Common myeloid progenitor, CD34-positive (primary cell): ENCODE results near the gene CCDC9.

Experiments
- CTCF ChIA-PET: fragments of 350-600 bp; sonication (Branson Sonifier 250); formaldehyde crosslinking; loops from one replicate; lab custom pipeline; 2021; ENCODE audit warnings: antibody characterized with exemption; lab: Charles Lee
- POLR2A ChIA-PET: fragments of 350-600 bp; sonication (Branson Sonifier 250); formaldehyde crosslinking; loops from one replicate; lab custom pipeline; 2021; ENCODE audit warnings: antibody characterized with exemption; lab: Charles Lee
- DNase-seq, 3 donors: peaks; one replicate each; pipeline versions ENCODE4 v3.0.0 to v3.0.0-alpha.2; 2013
- H3K27ac ChIP-seq, 2 experiments: 1 replicate in 1 of 2; 2 replicates in 1 of 2; pipeline ENCODE4 v1.7.0; 2013; ENCODE audit warnings: inconsistent platforms in 2 of 2, low read length in 2 of 2, mild to moderate bottlenecking in 2 of 2, low read depth in 1 of 2, moderate library complexity in 1 of 2; ENCODE audit not compliant: severe bottlenecking in 2 of 2, insufficient read depth in 1 of 2, poor library complexity in 1 of 2
- H3K27me3 ChIP-seq, 5 experiments: replicated peaks in 2 of 5; 1 replicate in 3 of 5; 2 replicates in 2 of 5; pipeline versions ENCODE4 v1.6.1 to v1.7.0; 2013; ENCODE audit warnings: low read length in 4 of 5, mild to moderate bottlenecking in 2 of 5, moderate library complexity in 2 of 5, inconsistent platforms in 1 of 5; ENCODE audit not compliant: insufficient read depth in 5 of 5, control insufficient read depth in 4 of 5
- H3K36me3 ChIP-seq, 4 experiments: 1 replicate in 2 of 4; 2 replicates in 2 of 4; pipeline versions ENCODE4 v1.6.1 to v1.7.0; 2013; ENCODE audit warnings: low read length in 3 of 4, control low read depth in 1 of 4, mild to moderate bottlenecking in 1 of 4; ENCODE audit not compliant: control insufficient read depth in 4 of 4, insufficient read depth in 4 of 4
- H3K4me1 ChIP-seq, 4 experiments: 1 replicate in 3 of 4; 2 replicates in 1 of 4; pipeline versions ENCODE4 v1.6.1 to v1.7.1; 2013; ENCODE audit warnings: low read length in 3 of 4, mild to moderate bottlenecking in 3 of 4, control low read depth in 1 of 4, inconsistent platforms in 1 of 4, moderate library complexity in 1 of 4; ENCODE audit not compliant: control insufficient read depth in 4 of 4, insufficient read depth in 4 of 4; ENCODE audit errors: control extremely low read depth in 1 of 4
- H3K4me3 ChIP-seq, 7 experiments: 1 replicate in 4 of 7; 2 replicates in 3 of 7; pipeline versions ENCODE4 v1.5.1 to v1.7.0; 2013; ENCODE audit warnings: mild to moderate bottlenecking in 7 of 7, low read length in 6 of 7, moderate library complexity in 6 of 7, inconsistent platforms in 2 of 7, low read depth in 2 of 7, control low read depth in 1 of 7; ENCODE audit not compliant: insufficient read depth in 4 of 7, control insufficient read depth in 1 of 7; ENCODE audit errors: extremely low read depth in 1 of 7
- H3K9me3 ChIP-seq, 5 experiments: 1 replicate in 4 of 5; 2 replicates in 1 of 5; pipeline versions ENCODE4 v1.6.1 to v1.7.1; 2013; ENCODE audit warnings: low read length in 4 of 5, mild to moderate bottlenecking in 2 of 5, inconsistent platforms in 1 of 5, low read depth in 1 of 5, moderate library complexity in 1 of 5; ENCODE audit not compliant: control insufficient read depth in 4 of 5, insufficient read depth in 2 of 5; ENCODE audit errors: control extremely low read depth in 1 of 5
- WGBS: methylation state at CpG from one replicate; pipeline ENCODE4 v1.1.5; 2013; ENCODE audit not compliant: insufficient coverage; 5-methylcytosine and 5-hydroxymethylcytosine counted together

The CCDC9 gene

DNA sequence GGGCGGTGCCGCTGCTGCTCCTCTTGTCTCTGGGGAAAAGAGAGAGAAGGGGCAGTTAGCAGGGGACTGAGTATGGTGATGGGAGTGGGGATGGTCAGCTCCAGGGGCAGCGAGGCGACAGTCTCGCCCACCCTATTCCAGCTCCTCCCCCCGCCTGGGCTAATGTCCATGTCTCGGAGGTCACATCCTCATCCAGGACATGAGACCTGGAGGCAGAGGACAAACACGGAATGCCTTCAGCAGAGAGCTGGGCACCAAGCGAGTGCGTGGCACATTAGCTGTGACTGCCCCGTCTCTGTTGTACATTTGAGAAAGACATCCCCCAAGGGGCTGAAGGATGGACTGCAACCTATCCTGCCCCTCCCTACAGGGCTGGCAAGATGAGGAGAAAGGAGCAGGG is 34.4 kb upstream of the CCDC9 start:
- 94% methylated on average over 8 of the region's 11 CpGs for WGBS
- H3K4me1 ChIP-seq = peaks cover 5 to 15% (median 13%) of the 10 kb centered on the region in 4 experiments
- H3K9me3 ChIP-seq = no peaks in the 10 kb centered on the region
- no peak for DNase-seq
- H3K27ac ChIP-seq = no peak overlapping the region
- ChIA-PET CTCF (interaction anchor here (7.0 kb wide), 1 partner anchor 10 kb away, joined by 78 read pairs; no protein-coding TSS in a partner anchor), POLR2A (no interaction called here)
- H3K36me3 ChIP-seq = peaks cover 0 to 4% (median 0%) of the 10 kb centered on the region in 4 experiments
- H3K4me3 ChIP-seq = no peak overlapping the region
- H3K27me3 ChIP-seq = no peaks in the 10 kb centered on the region

DNA sequence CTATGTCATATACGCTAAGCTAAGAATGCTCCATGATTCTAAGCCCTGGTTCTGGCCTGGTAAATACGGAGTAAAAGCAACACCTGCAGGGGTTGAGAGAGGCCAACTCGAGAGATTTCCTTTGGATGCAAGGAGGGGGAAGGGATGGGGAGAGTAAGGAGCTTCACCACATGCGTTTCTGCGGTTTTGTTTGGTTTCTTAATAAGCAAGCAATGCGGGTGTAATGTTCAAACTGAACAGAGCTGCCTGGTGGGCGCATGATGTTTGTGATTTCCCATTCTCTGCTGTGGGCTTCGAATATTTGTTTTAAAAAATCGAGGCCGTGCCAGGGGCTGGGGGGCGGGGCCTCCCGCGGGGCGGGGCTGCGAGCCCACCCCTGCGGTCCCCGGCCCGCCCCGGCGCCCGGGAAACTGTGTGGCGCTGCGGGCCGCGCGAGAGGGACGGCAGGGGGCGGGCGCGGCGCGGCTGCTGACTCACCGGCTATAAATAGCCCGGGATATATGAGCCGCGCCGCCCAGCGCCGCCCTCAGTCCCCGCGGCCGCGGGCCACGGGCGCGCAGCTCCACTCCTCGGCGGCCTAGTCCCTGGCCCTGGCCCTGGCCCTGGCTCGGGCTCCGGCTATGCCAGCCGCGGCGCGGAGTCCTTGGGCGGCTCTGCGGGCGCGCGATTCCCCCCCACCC is 30.4 kb upstream of the CCDC9 start:
- 2% methylated on average over 48 of the region's 59 CpGs for WGBS
- CTCF ChIA-PET = interaction anchor here (0.6 to 7.0 kb wide), 10 partner anchors 10 to 89 kb away, joined by 3 to 78 read pairs (median 4); partner anchors contain the start of gene CCDC9
- peak overlapping the region in 1 of 2 experiments; percentile 83 for H3K27ac ChIP-seq
- peaks cover 0 to 4% (median 0%) of the 10 kb centered on the region in 4 experiments for H3K36me3 ChIP-seq
- H3K9me3 ChIP-seq = no peaks in the 10 kb centered on the region
- POLR2A ChIA-PET = interaction anchor here (0.5 to 3.6 kb wide), 17 partner anchors 9 to 1748 kb away, joined by 3 to 54 read pairs (median 4); partner anchors contain the start of genes CCDC9, SAE1 and ZC3H4
- H3K4me3 ChIP-seq = peak overlapping the region in 6 of 7 experiments; percentile 23 to 80 (median 62)
- peaks cover 5 to 52% (median 49%) of the 10 kb centered on the region in 4 experiments for H3K4me1 ChIP-seq
- DNase-seq = peak; percentile 87 to 93 (median 93)
- H3K27me3 ChIP-seq = peaks cover 0 to 30% (median 8%) of the 10 kb centered on the region in 5 experiments

DNA sequence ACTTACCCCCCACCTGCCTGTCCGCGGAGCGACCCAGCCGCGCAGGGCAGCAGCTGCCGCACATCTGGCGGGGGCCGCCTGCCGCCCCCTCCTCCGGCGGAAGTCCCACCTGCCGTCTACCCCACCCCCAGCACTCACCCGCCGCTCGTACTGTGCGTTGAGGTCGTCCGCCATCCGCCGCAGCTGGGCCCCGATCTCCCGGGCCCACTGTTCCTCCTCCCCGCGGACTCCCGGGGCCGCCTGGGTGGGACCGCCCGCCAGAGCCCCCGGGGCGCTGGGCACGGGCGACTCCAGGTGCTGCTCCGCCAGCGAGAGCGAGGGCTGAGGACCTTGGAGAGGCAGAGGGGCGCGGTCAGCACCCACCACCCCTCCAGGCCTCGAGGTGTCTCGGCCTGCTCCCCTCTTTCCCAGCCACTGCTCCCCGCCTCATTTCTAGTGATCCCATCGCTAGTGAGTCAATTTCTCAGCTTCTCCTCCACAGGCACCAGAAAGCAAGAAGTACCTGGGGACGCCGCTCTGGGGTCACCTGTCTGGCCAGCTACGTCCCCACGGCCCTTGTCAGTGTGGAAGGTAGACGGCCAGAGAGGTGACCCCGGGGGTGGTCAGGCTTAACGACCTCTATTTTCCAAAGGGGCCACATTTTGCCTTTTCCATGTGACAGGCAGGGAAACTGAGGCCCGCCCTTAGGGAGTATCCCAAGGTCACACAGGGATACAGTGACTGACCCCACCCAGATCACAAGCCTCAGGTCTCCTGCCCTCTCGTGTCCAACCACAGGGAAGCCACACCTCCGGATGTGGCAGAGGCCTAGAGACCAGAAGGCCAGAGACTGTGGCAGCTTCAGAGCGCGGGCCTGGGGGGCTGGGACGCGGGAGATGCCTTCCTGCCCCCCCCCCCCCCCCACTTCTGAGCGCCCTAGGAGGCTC is 29.6 kb upstream of the CCDC9 start:
- Histone ChIP-seq H3K4me3 (peak overlapping the region; percentile 23 to 80 (median 61)), H3K27me3 (peaks cover 0 to 34% (median 11%) of the 10 kb centered on the region in 5 experiments), H3K36me3 (peaks cover 0 to 3% (median 0%) of the 10 kb centered on the region in 4 experiments), H3K27ac (peak overlapping the region in 1 of 2 experiments; percentile 83), H3K4me1 (peaks cover 5 to 57% (median 55%) of the 10 kb centered on the region in 4 experiments), H3K9me3 (no peaks in the 10 kb centered on the region)
- POLR2A ChIA-PET = interaction anchor here (0.9 to 3.6 kb wide), 11 partner anchors 9 to 202 kb away, joined by 3 to 54 read pairs (median 5); partner anchors contain the start of genes CCDC9 and ZC3H4
- CTCF ChIA-PET = interaction anchor here (1.0 to 7.0 kb wide), 7 partner anchors 10 to 76 kb away, joined by 3 to 78 read pairs (median 6); partner anchors contain the start of gene CCDC9
- peak in 2 of 3 donors; percentile 68 to 77 for DNase-seq
- WGBS = 3% methylated on average over 31 of the region's 56 CpGs

DNA sequence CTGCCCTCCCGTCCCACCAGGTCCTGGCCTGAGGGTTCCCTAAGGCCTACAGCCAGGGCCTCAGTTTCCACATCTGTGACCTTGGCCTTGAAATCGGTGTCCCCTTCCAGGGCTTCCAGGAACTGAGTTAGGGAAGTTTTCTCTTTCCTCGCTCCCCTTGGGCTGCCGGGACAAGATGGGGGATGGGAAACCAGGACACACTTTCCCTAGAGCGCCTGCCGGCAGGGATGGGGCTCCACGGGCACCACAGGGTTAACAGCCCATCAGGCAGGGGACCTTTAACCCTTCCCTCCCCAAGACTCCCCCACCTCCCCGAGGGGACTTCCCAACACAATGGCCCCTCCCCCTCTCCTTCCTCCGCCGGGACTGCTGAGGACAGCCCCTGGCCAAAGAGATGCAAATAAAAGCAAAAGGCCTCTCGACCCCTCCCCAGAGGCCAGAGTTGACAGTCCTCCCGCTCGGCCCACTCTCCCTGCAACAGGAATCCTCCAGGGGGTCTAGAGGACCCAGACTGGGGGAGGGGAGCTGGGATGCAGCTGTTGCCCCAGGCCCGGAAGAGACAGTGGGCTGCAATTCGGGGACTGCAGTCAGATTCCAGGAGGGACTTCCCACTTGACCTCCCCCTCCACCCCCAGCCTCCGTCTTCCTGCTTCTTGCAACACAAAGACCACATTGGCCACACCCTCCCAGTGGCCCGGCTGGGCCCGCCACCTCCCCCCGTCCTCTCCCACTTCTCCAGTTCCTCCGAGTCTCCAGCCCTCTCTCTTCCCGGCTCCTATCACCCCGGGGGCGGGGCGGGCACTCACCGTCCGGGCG is 28.8 kb upstream of the CCDC9 start:
- peak in 2 of 3 donors; percentile 68 to 71 for DNase-seq
- Histone ChIP-seq H3K27ac (peak overlapping the region in 1 of 2 experiments; percentile 83), H3K27me3 (peaks cover 0 to 38% (median 13%) of the 10 kb centered on the region in 5 experiments), H3K4me3 (peak overlapping the region in 4 of 7 experiments; percentile 61 to 80 (median 64)), H3K4me1 (peaks cover 5 to 64% (median 60%) of the 10 kb centered on the region in 4 experiments), H3K9me3 (no peaks in the 10 kb centered on the region), H3K36me3 (no peaks in the 10 kb centered on the region)
- CTCF ChIA-PET = interaction anchor here (1.0 to 7.0 kb wide), 4 partner anchors 16 to 77 kb away, joined by 3 to 78 read pairs (median 22); partner anchors contain the start of gene CCDC9
- POLR2A ChIA-PET = interaction anchor here (0.8 to 3.6 kb wide), 4 partner anchors 12 to 29 kb away, joined by 4 to 54 read pairs (median 15); partner anchors contain the start of gene CCDC9
- WGBS = 0% methylated on average over 19 of the region's 27 CpGs

DNA sequence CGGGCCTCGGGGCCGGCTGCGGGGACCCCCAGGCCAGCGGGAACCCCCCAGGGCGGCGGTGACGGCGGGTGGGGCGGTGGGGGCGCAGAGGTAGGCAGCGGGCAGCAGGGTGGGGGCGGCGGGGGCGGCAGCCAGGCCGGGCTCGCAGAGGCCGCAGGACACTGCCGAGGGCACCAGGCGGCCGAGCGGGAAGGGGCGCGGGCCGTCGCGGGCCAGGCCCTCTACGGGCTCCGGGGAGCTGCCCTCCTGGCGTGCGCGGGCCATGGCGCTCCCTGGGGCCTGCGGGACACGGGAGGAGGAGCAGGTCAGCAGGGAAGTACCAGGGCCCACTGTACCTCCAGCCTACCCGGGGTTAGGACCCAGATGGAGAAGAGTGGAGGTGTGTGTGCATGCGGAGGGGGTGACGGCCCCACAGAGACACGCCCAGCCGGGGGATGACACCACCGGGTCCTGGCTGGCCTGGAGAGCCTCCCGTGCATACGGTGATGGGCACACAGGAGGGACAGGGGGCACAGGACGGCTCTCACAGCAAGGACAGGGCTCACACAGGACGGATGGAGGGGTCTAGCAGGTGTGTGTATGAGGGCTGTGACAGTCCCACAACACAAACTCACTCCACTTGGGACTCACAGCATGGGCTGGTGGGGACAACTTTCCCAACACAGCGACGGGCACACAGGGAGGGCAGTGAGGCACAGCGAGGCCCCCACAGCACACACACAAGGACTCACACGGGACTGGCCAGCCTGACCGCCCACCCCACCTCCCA is 28.0 kb upstream of the CCDC9 start:
- WGBS = 4% methylated on average over 29 of the region's 50 CpGs
- peaks cover 5 to 66% (median 60%) of the 10 kb centered on the region in 4 experiments for H3K4me1 ChIP-seq

More for the DNA sequence above, 28.0 kb upstream of the CCDC9 start:
- ChIA-PET POLR2A (interaction anchor here (0.6 to 0.8 kb wide), 2 partner anchors 15 to 71 kb away, joined by 4 to 5 read pairs; no protein-coding TSS in a partner anchor), CTCF (interaction anchor here (2.4 to 7.0 kb wide), 3 partner anchors 17 to 78 kb away, joined by 5 to 78 read pairs (median 40); no protein-coding TSS in a partner anchor)
- Histone ChIP-seq H3K36me3 (no peaks in the 10 kb centered on the region), H3K4me3 (peak overlapping the region in 4 of 7 experiments; percentile 61 to 80 (median 69)), H3K9me3 (no peaks in the 10 kb centered on the region), H3K27ac (peak overlapping the region in 1 of 2 experiments; percentile 52), H3K27me3 (peaks cover 0 to 42% (median 15%) of the 10 kb centered on the region in 5 experiments)
- peak in 2 of 3 donors; percentile 41 to 54 for DNase-seq
